ENCODE measurements around the gene SF3A2. TPM values are rescaled to one million over a fixed set of nuclear protein-coding genes. Genes with fewer than 3 reads are reported as not detected.

Gene SF3A2
- total RNA-seq, 1 experiment from 2014 or later = 184 TPM

- Mint-ChIP-seq H3K4me1 (no peaks in the 10 kb centered on the region), H3K27me3 (ENCODE audit: low read depth) (peaks cover 27% of the 10 kb centered on the region), H3K4me3 (no peak overlapping the region), H3K9me3 (no peaks in the 10 kb centered on the region), H3K27ac (no peak overlapping the region), H3K36me3 (peaks cover 13% of the 10 kb centered on the region)
- CTCF ChIA-PET = interaction anchor here (0.6 to 6.2 kb wide), 3 partner anchors 9 to 303 kb away, joined by 3 to 65 read pairs (median 9); no protein-coding TSS in a partner anchor
- DNase-seq (ENCODE audit: low spot score) (no peak), ATAC-seq (no peak)
- TF ChIP-seq TEAD4 (CRISPR knock-in tag; IDR thresholded peaks at IDR 0.05) (no peak), SOX15 (CRISPR knock-in tag; IDR thresholded peaks at IDR 0.05) (no peak), NR3C1 (CRISPR knock-in tag; conservative IDR thresholded peaks at IDR 0.05; ENCODE audit: low read depth) (no peak), IRF2 (CRISPR knock-in tag; IDR thresholded peaks at IDR 0.05; ENCODE audit: borderline replicate concordance, low read depth) (no peak), AR (CRISPR knock-in tag; IDR thresholded peaks at IDR 0.05) (no peak), NR1H2 (CRISPR knock-in tag; IDR thresholded peaks at IDR 0.05) (no peak), JUN (CRISPR knock-in tag; IDR thresholded peaks at IDR 0.05) (no peak), ATF2 (CRISPR knock-in tag; IDR thresholded peaks at IDR 0.05; ENCODE audit: borderline replicate concordance, low read depth) (no peak), E2F5 (CRISPR knock-in tag; IDR thresholded peaks at IDR 0.05) (no peak), GTF2I (CRISPR knock-in tag; conservative IDR thresholded peaks at IDR 0.05) (no peak), ESRRA (CRISPR knock-in tag; IDR thresholded peaks at IDR 0.05; ENCODE audit: borderline replicate concordance) (no peak)
- TF ChIP-seq, protein P1, sequence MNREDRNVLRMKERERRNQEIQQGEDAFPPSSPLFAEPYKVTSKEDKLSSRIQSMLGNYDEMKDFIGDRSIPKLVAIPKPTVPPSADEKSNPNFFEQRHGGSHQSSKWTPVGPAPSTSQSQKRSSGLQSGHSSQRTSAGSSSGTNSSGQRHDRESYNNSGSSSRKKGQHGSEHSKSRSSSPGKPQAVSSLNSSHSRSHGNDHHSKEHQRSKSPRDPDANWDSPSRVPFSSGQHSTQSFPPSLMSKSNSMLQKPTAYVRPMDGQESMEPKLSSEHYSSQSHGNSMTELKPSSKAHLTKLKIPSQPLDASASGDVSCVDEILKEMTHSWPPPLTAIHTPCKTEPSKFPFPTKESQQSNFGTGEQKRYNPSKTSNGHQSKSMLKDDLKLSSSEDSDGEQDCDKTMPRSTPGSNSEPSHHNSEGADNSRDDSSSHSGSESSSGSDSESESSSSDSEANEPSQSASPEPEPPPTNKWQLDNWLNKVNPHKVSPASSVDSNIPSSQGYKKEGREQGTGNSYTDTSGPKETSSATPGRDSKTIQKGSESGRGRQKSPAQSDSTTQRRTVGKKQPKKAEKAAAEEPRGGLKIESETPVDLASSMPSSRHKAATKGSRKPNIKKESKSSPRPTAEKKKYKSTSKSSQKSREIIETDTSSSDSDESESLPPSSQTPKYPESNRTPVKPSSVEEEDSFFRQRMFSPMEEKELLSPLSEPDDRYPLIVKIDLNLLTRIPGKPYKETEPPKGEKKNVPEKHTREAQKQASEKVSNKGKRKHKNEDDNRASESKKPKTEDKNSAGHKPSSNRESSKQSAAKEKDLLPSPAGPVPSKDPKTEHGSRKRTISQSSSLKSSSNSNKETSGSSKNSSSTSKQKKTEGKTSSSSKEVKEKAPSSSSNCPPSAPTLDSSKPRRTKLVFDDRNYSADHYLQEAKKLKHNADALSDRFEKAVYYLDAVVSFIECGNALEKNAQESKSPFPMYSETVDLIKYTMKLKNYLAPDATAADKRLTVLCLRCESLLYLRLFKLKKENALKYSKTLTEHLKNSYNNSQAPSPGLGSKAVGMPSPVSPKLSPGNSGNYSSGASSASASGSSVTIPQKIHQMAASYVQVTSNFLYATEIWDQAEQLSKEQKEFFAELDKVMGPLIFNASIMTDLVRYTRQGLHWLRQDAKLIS (CRISPR knock-in tag; IDR thresholded peaks at IDR 0.05; ENCODE audit: borderline replicate concordance) = no peak
- TF ChIP-seq, protein P2, sequence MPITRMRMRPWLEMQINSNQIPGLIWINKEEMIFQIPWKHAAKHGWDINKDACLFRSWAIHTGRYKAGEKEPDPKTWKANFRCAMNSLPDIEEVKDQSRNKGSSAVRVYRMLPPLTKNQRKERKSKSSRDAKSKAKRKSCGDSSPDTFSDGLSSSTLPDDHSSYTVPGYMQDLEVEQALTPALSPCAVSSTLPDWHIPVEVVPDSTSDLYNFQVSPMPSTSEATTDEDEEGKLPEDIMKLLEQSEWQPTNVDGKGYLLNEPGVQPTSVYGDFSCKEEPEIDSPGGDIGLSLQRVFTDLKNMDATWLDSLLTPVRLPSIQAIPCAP (CRISPR knock-in tag; IDR thresholded peaks at IDR 0.05) = no peak
- TF ChIP-seq, protein P3, sequence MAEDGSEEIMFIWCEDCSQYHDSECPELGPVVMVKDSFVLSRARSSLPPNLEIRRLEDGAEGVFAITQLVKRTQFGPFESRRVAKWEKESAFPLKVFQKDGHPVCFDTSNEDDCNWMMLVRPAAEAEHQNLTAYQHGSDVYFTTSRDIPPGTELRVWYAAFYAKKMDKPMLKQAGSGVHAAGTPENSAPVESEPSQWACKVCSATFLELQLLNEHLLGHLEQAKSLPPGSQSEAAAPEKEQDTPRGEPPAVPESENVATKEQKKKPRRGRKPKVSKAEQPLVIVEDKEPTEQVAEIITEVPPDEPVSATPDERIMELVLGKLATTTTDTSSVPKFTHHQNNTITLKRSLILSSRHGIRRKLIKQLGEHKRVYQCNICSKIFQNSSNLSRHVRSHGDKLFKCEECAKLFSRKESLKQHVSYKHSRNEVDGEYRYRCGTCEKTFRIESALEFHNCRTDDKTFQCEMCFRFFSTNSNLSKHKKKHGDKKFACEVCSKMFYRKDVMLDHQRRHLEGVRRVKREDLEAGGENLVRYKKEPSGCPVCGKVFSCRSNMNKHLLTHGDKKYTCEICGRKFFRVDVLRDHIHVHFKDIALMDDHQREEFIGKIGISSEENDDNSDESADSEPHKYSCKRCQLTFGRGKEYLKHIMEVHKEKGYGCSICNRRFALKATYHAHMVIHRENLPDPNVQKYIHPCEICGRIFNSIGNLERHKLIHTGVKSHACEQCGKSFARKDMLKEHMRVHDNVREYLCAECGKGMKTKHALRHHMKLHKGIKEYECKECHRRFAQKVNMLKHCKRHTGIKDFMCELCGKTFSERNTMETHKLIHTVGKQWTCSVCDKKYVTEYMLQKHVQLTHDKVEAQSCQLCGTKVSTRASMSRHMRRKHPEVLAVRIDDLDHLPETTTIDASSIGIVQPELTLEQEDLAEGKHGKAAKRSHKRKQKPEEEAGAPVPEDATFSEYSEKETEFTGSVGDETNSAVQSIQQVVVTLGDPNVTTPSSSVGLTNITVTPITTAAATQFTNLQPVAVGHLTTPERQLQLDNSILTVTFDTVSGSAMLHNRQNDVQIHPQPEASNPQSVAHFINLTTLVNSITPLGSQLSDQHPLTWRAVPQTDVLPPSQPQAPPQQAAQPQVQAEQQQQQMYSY (CRISPR knock-in tag; IDR thresholded peaks at IDR 0.05) = no peak
- POLR2A ChIA-PET = no interaction called here
Measured at GRCh38 chr19:2248136-2249009, 11.7 kb downstream of the SF3A2 start.
